Measurements from ENCODE around the gene KIFC3.

- TF ChIP-seq, protein P1, sequence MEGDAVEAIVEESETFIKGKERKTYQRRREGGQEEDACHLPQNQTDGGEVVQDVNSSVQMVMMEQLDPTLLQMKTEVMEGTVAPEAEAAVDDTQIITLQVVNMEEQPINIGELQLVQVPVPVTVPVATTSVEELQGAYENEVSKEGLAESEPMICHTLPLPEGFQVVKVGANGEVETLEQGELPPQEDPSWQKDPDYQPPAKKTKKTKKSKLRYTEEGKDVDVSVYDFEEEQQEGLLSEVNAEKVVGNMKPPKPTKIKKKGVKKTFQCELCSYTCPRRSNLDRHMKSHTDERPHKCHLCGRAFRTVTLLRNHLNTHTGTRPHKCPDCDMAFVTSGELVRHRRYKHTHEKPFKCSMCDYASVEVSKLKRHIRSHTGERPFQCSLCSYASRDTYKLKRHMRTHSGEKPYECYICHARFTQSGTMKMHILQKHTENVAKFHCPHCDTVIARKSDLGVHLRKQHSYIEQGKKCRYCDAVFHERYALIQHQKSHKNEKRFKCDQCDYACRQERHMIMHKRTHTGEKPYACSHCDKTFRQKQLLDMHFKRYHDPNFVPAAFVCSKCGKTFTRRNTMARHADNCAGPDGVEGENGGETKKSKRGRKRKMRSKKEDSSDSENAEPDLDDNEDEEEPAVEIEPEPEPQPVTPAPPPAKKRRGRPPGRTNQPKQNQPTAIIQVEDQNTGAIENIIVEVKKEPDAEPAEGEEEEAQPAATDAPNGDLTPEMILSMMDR (IDR thresholded peaks at IDR 0.05), result no peak
- no peak for TF ChIP-seq EZH2 (IDR thresholded peaks at IDR 0.05; ENCODE audit: borderline replicate concordance, insufficient read depth, low read depth, low read length, poor library complexity, severe bottlenecking)
Observed at GRCh38 chr16:57709663-57710062, 92.6 kb downstream of the KIFC3 start.
